Measurements from ENCODE around the gene FBXL13. TPM values are rescaled to one million over a fixed set of nuclear protein-coding genes. Genes with fewer than 3 reads are reported as not detected.

The FBXL13 gene
- total and polyA plus RNA-seq, 2 donors from 2014 or later = 1.5 to 4.8 TPM

GRCh38 chr7:103077318-103077717, 2.7 kb upstream of the FBXL13 start:
- H3K27me3 ChIP-seq (ENCODE audit: control insufficient read depth, insufficient read depth, low read length) = no peaks in the 10 kb centered on the region
- FAIRE-seq (no peak), DNase-seq (no peak)
- no peak overlapping the region for H3K4me3 ChIP-seq (ENCODE audit: low read length in 3 of 3)
- peaks cover 0 to 4% (median 0%) of the 10 kb centered on the region in 3 donors for H3K4me1 ChIP-seq (ENCODE audit: control insufficient read depth in 2 of 3, insufficient read depth in 2 of 3, low read depth in 1 of 3, low read length in 3 of 3)
- H3K27ac ChIP-seq (ENCODE audit: low read depth in 2 of 2, low read length in 2 of 2) = no peak overlapping the region
- H3K9me3 ChIP-seq (ENCODE audit: control insufficient read depth in 2 of 3, insufficient read depth in 1 of 3, low read length in 3 of 3) = no peaks in the 10 kb centered on the region
- no peak overlapping the region for H3K9ac ChIP-seq (ENCODE audit: low read length in 3 of 3)
- TF ChIP-seq CTCF (IDR thresholded peaks at IDR 0.05; ENCODE audit: borderline replicate concordance, extremely low read depth, insufficient read depth) = no peak
- intact Hi-C loops (cut with DNase I) = no loop called here
- H3K36me3 ChIP-seq (ENCODE audit: control insufficient read depth in 2 of 3, insufficient read depth in 3 of 3, low read length in 3 of 3) = no peaks in the 10 kb centered on the region

- H3K9me3 ChIP-seq (ENCODE audit: control insufficient read depth in 2 of 3, insufficient read depth in 1 of 3, low read length in 3 of 3) = no peaks in the 10 kb centered on the region
- peaks cover 0 to 4% (median 0%) of the 10 kb centered on the region in 3 donors for H3K4me1 ChIP-seq (ENCODE audit: control insufficient read depth in 2 of 3, insufficient read depth in 2 of 3, low read depth in 1 of 3, low read length in 3 of 3)
- H3K27ac ChIP-seq (ENCODE audit: low read depth in 2 of 2, low read length in 2 of 2) = no peak overlapping the region
- intact Hi-C loops (cut with DNase I) = no loop called here
- no peak overlapping the region for H3K4me3 ChIP-seq (ENCODE audit: low read length in 3 of 3)
- FAIRE-seq (no peak), DNase-seq (no peak)
- TF ChIP-seq CTCF (IDR thresholded peaks at IDR 0.05; ENCODE audit: borderline replicate concordance, extremely low read depth, insufficient read depth) = no peak
- H3K9ac ChIP-seq (ENCODE audit: low read length in 3 of 3) = no peak overlapping the region
- no peaks in the 10 kb centered on the region for H3K27me3 ChIP-seq (ENCODE audit: control insufficient read depth, insufficient read depth, low read length)
- H3K36me3 ChIP-seq (ENCODE audit: control insufficient read depth in 2 of 3, insufficient read depth in 3 of 3, low read length in 3 of 3) = no peaks in the 10 kb centered on the region
Observed at GRCh38 chr7:103076764-103077163, 2.2 kb upstream of the FBXL13 start.

- Histone ChIP-seq H3K27me3 (ENCODE audit: control insufficient read depth, insufficient read depth, low read length) (no peaks in the 10 kb centered on the region), H3K4me3 (ENCODE audit: low read length in 3 of 3) (peak overlapping the region; percentile 67 to 89 (median 73)), H3K9me3 (ENCODE audit: control insufficient read depth in 2 of 3, insufficient read depth in 1 of 3, low read length in 3 of 3) (no peaks in the 10 kb centered on the region), H3K27ac (ENCODE audit: low read depth in 2 of 2, low read length in 2 of 2) (peak overlapping the region; percentile 78 to 90), H3K36me3 (ENCODE audit: control insufficient read depth in 2 of 3, insufficient read depth in 3 of 3, low read length in 3 of 3) (no peaks in the 10 kb centered on the region), H3K4me1 (ENCODE audit: control insufficient read depth in 2 of 3, insufficient read depth in 2 of 3, low read depth in 1 of 3, low read length in 3 of 3) (peaks cover 0 to 4% (median 0%) of the 10 kb centered on the region in 3 donors), H3K9ac (ENCODE audit: low read length in 3 of 3) (peak overlapping the region; percentile 4 to 97 (median 71))
- FAIRE-seq (no peak), DNase-seq (peak; percentile 81 to 91 (median 85))
- TF ChIP-seq CTCF (IDR thresholded peaks at IDR 0.05; ENCODE audit: borderline replicate concordance, extremely low read depth, insufficient read depth) = no peak
- intact Hi-C loops (cut with DNase I) = no loop called here
Observed at GRCh38 chr7:103075337-103075918, 832 bp upstream of the FBXL13 start.

All from kidney (tissue), 14 donors.